GM21423 (cell line): ENCODE measurements around the gene EMD.
A peak's percentile ranks its signal among the peaks of the same experiment; 100 is the strongest.

ENCODE experiments used
- ATAC-seq: cut with Tn5 transposase; IDR thresholded peaks from one replicate; pipeline ENCODE4 v1.9.1; 2021; ENCODE audit warnings: mild to moderate bottlenecking, moderate library complexity; ENCODE audit not compliant: unreplicated experiment

Gene EMD

DNA sequence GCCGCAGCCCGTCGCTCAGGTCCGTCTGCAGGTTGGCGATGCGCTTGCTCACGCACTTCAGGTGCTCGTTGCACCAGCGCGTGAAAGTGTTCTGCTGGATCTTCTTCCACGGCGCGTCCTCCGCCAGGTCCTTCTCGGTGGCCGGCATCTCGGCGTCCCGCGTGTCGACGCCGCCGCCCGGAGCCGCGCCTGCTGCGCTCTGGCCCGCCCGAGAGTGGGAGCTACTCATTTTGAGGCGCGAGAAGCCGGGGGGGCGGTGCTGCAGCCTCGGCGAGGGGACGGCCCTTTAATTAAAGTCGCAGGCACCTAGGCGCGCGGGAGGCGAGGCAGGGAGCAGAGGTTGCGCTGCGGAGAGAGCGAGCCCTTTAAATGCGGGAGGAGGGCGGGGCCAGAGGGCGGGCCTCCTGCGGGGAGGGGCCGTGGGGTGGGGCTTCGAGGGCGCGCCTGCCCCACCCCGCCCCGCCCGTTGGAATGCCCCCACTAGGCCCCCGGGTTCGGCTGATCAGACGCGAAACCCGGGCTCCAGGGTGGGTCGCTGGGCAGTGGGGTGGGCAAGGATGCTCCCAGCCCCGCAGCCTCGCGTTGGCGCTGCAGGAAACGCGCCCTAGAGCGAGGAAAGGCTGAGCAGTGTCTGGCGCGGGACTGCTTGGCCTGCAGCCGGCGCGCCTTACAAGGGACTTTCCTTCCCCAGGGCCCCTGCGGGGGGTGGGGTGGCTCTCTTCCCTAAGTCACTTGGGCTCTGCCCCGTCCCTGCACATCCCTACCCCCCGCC lies 7.9 kb upstream of the EMD start:
- ATAC-seq = peak; percentile 53

DNA sequence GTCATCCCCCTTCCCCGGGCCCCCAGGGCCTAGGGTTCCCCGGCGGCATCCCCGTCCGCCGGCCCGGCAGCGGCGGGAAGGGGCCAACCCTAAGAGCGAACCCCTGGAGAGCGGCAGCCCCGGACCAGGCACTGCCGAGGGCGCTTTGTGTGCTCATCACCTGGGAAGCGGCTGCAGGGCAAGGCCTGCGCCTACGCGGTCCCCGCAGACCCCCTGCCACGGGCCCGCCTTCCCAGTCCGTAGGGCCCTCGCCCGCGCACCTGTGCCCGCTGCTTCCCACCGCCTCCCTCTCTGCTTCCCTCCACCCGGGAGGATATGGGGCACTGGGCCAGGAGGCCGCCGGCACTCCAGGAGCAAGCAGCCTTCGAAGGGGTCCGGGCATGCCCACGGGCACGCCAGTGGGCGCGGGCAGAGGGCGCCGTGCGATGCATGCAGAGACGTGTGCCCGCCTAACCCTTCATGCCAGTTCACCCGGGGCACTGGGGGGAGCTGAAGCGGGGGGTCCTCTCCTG lies 7.2 kb upstream of the EMD start:
- no peak for ATAC-seq

DNA sequence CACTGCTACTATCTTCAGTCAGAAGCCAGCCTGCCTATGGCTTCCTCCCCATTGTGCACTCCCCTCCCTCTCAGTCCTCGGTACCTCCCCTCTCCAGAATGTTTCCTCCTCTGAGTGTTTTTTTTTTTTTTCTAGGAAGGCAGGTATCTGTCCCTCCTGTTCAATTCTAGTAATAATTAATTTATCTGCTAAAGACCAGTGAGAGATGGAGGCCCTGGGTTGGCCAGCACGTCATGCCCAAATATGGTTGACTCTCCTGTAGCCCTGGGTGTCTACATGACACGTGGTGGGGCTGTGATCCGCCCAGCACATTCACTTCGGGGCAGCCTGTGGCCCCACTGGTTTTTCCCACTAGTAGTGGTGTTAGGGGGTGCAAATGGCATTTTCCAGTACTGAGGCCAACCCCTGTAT lies 6.5 kb upstream of the EMD start:
- peak; percentile 30 for ATAC-seq

- no peak for ATAC-seq
Observed at GRCh38 chrX:154373340-154374306, 5.5 kb upstream of the EMD start.

GRCh38 chrX:154374313-154375155 lies 4.6 kb upstream of the EMD start, which contains the start of gene FLNA:
Gene FLNA (minus strand): TSS chrX:154374634. CDS start chrX:154371245, 3,389 bp downstream.
- ATAC-seq = no peak

GRCh38 chrX:154375156-154375504 lies 4.0 kb upstream of the EMD start:
- ATAC-seq = no peak

GRCh38 chrX:154376774-154377173 lies 2.3 kb upstream of the EMD start:
- ATAC-seq = no peak

- peak; percentile 2 for ATAC-seq
Observed at GRCh38 chrX:154378059-154378798, 866 bp upstream of the EMD start.

DNA sequence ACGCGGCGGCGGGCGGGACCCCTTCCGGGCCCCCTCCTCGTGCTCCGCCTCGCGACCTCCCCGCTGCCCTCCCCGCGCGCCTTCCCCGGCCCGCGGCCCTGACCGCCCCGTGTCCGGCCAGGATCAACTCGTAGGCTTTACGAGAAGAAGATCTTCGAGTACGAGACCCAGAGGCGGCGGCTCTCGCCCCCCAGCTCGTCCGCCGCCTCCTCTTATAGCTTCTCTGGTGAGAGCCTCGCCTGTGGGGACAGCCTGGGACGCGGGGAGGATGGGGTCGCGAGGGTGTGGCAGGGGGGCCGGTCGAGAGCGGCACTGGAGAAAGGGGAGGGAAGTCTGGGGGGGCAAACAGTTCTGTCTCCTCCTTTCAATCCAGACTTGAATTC lies 465 bp downstream of the EMD start:
- ATAC-seq = peak; percentile 2

DNA sequence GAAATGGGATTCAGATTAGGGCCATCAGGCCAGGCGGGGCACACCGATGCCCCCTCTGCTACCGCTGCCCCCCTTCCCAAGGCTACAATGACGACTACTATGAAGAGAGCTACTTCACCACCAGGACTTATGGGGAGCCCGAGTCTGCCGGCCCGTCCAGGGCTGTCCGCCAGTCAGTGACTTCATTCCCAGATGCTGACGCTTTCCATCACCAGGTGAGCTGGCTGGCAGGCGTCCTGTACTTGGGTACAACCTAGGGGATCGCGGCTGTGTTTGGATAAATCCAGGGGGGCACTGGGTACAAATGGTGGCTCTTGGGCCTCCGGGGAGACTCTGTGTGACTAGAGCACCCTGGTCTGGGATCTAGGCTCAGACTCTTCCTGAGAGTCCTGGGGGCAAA lies 1.1 kb downstream of the EMD start:
- no peak for ATAC-seq

- no peak for ATAC-seq
Observed at GRCh38 chrX:154380787-154381186, 1.7 kb downstream of the EMD start.

DNA sequence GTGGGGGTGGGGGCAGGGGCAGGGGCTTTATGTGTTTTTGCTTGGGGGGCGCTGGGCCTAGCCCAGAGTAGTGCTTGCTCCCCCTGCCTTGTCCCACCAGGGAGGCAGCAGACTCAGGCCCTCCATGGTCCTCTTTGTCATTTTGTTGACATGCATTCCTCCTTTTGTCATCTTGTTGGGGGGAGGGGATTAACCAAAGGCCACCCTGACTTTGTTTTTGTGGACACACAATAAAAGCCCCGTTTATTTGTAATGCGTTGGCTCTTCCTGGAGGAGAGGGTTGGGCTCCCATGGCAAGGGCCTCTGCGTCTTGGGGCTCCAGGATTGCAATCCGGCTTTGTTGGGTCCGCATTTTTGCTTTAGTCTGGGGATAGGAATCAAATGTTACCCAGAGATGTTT lies 2.2 kb downstream of the EMD start:
- ATAC-seq = no peak

- ATAC-seq = no peak
Observed at GRCh38 chrX:154382483-154383069, 3.5 kb downstream of the EMD start.

DNA sequence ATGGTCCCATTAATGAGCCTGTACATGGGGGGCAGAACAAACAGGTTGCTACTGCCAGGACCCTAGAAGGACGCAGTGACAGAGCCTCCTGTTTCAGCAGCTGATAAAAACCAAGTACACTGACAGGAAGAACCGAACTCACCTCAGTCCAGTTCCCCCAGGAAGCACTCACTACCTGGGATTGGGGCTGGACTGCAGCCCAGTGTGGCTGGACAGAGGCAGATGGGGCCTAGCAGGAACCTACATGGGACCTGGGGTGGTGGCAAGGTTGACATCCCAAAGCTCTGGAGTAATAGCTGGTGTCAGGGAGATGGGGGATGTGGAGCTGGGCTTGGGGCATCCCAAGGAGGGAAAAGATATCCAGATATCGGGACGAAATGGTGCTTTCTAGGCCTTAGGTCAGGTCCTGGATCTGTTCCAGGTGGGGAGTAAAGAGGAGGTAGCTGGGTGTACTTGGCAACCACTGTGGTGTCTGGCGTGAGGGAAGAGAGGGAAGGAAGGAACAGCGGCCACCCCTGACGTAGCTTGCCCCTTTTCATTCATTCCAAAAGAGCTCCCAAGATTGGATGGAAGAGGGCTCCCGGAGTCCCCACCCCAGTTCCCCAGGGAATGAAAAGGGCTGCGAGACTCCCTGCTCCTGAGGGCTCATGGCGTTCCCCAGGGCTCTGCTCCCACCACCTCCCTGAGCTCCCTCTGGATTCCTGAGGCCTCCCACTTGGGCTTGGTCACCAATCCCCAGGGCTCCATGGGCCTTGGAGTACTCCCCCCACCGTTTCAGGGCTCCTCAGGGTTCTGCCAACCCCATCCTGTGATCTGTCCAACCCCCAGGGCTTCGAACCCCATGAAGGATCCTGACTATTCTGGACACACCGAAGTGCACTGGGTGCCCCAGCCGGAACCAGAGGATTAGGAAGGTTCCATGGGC lies 4.5 kb downstream of the EMD start:
- ATAC-seq = no peak

GRCh38 chrX:154384284-154384892 lies 5.3 kb downstream of the EMD start:
- no peak for ATAC-seq

GRCh38 chrX:154388094-154388493 lies 9.0 kb downstream of the EMD start:
- peak; percentile 35 for ATAC-seq

DNA sequence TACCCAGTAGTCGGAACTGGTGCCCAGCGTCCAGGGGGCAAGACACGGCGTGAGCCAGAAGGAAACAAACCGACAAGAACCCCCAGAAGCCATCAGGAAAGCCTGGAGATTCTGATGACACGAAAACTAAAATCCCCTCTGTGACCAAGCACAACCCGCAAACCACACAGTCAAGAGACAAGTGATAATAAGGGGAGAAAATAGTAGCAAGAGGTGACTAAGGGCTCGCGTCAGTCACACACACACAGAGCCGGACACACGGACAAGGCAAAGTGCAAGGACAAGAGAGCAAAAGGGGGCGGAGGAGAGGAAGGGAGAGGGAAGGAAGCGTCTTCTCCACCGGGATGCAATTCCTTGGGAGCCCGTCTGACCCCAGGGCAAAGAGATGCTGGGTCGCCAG lies 9.6 kb downstream of the EMD start:
- ATAC-seq = peak; percentile 18
